ENCODE data around the gene ARMH1.

ARMH1 gene

GRCh38 chr1:44670751-44671640, 3.5 kb upstream of the ARMH1 start:
- no peak for DNase-seq (ENCODE audit: low spot score)

GRCh38 chr1:44672254-44672955, 2.1 kb upstream of the ARMH1 start:
- DNase-seq (ENCODE audit: low spot score) = peak; percentile 82

- DNase-seq (ENCODE audit: low spot score) = no peak
These were observed 1.4 kb upstream of the ARMH1 start for GRCh38 chr1:44672961-44673674.

GRCh38 chr1:44673675-44674112, 820 bp upstream of the ARMH1 start:
- DNase-seq (ENCODE audit: low spot score) = no peak

GRCh38 chr1:44675186-44675585, 672 bp downstream of the ARMH1 start:
- DNase-seq (ENCODE audit: low spot score) = no peak

- peak; percentile 82 for DNase-seq (ENCODE audit: low spot score)
These were observed 2.1 kb downstream of the ARMH1 start for GRCh38 chr1:44676484-44677200.

GRCh38 chr1:44677201-44677766, 2.8 kb downstream of the ARMH1 start:
- DNase-seq (ENCODE audit: low spot score) = peak; percentile 57

GRCh38 chr1:44678120-44678519, 3.6 kb downstream of the ARMH1 start:
- DNase-seq (ENCODE audit: low spot score) = no peak

- DNase-seq (ENCODE audit: low spot score) = no peak
These were observed 4.1 kb downstream of the ARMH1 start for GRCh38 chr1:44678626-44679025.

GRCh38 chr1:44679468-44679867, 5.0 kb downstream of the ARMH1 start:
- no peak for DNase-seq (ENCODE audit: low spot score)

GRCh38 chr1:44681905-44682882, 7.7 kb downstream of the ARMH1 start:
- DNase-seq (ENCODE audit: low spot score) = no peak

- no peak for DNase-seq (ENCODE audit: low spot score)
These were observed 8.4 kb downstream of the ARMH1 start for GRCh38 chr1:44682883-44683265.

- DNase-seq (ENCODE audit: low spot score) = no peak
These were observed 10.0 kb downstream of the ARMH1 start for GRCh38 chr1:44684525-44684924.

- DNase-seq (ENCODE audit: low spot score) = no peak
These were observed 10.7 kb downstream of the ARMH1 start for GRCh38 chr1:44685218-44685617.

GRCh38 chr1:44685881-44686280, 11.4 kb downstream of the ARMH1 start:
- DNase-seq (ENCODE audit: low spot score) = peak; percentile 10

GRCh38 chr1:44688760-44689446, 14.4 kb downstream of the ARMH1 start:
- no peak for DNase-seq (ENCODE audit: low spot score)

GRCh38 chr1:44689447-44689765, 14.9 kb downstream of the ARMH1 start:
- no peak for DNase-seq (ENCODE audit: low spot score)

- DNase-seq (ENCODE audit: low spot score) = no peak
These were observed 18.6 kb downstream of the ARMH1 start for GRCh38 chr1:44693159-44693558.

GRCh38 chr1:44693900-44694299, 19.4 kb downstream of the ARMH1 start:
- no peak for DNase-seq (ENCODE audit: low spot score)
